Stimulated activated CD4-positive, alpha-beta T cell treated with anti-CD3 and anti-CD28 coated beads, Interleukin-2, amount 100 ng/mL, for 4 hours (primary cell): ENCODE results near the gene METTL5.

ENCODE experiments used
- DNase-seq: peaks from one replicate; pipeline ENCODE4 v3.0.0-alpha.2; 2020; ENCODE audit warnings: low read depth

Gene METTL5

GRCh38 chr2:169781249-169782013 is 43.3 kb downstream of the METTL5 start:
- no peak for DNase-seq

GRCh38 chr2:169778446-169778845 is 46.3 kb downstream of the METTL5 start:
- DNase-seq = no peak

- no peak for DNase-seq
Measured at GRCh38 chr2:169776252-169776761, 48.4 kb downstream of the METTL5 start.

- no peak for DNase-seq
Measured at GRCh38 chr2:169775765-169776164, 48.9 kb downstream of the METTL5 start.

- no peak for DNase-seq
Measured at GRCh38 chr2:169775354-169775753, 49.4 kb downstream of the METTL5 start.

- no peak for DNase-seq
Measured at GRCh38 chr2:169772651-169773050, 52.1 kb downstream of the METTL5 start.

- no peak for DNase-seq
Measured at GRCh38 chr2:169771612-169772011, 53.1 kb downstream of the METTL5 start.

GRCh38 chr2:169771021-169771420 is 53.7 kb downstream of the METTL5 start:
- DNase-seq = no peak

- DNase-seq = peak; percentile 27
Measured at GRCh38 chr2:169768262-169768995, 56.3 kb downstream of the METTL5 start.

GRCh38 chr2:169767243-169767888 is 57.3 kb downstream of the METTL5 start:
- peak; percentile 38 for DNase-seq

- DNase-seq = no peak
Measured at GRCh38 chr2:169765523-169765922, 59.2 kb downstream of the METTL5 start.

- DNase-seq = no peak
Measured at GRCh38 chr2:169761970-169762292, 62.8 kb downstream of the METTL5 start.
